GM19193 (cell line): Measurements from ENCODE around the gene OR10AD1.

Experiments
- POLR2A ChIP-seq: IDR thresholded peaks from 4 replicates; pipeline ENCODE4 v1.6.1; 2011; ENCODE audit not compliant: insufficient read depth, insufficient read length; ENCODE audit errors: extremely low read depth

Gene OR10AD1, protein sequence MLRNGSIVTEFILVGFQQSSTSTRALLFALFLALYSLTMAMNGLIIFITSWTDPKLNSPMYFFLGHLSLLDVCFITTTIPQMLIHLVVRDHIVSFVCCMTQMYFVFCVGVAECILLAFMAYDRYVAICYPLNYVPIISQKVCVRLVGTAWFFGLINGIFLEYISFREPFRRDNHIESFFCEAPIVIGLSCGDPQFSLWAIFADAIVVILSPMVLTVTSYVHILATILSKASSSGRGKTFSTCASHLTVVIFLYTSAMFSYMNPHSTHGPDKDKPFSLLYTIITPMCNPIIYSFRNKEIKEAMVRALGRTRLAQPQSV

DNA sequence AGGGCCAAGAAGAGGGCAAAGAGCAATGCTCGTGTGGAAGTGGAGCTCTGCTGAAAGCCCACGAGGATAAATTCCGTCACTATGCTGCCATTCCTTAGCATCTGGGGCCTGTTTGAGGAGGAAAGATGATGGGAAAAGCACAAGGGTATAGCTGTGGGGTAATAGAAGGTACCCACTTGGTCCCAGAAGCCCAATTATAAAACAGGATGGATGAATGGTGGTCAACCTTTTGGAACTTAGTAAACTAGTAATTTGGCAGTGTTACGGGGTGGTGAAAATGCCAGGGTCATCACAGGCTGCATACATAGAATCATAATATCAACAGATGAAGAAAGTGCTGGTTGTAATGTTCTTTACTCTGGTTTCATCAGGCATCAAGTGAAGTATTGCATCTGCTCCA is at the start of gene OR10AD1:
TSS of gene OR10AD1 (minus strand) at position 101 of the 400 bp plus-strand sequence. CDS start at position 101, 0 bp downstream.
- no peak for TF ChIP-seq POLR2A

DNA sequence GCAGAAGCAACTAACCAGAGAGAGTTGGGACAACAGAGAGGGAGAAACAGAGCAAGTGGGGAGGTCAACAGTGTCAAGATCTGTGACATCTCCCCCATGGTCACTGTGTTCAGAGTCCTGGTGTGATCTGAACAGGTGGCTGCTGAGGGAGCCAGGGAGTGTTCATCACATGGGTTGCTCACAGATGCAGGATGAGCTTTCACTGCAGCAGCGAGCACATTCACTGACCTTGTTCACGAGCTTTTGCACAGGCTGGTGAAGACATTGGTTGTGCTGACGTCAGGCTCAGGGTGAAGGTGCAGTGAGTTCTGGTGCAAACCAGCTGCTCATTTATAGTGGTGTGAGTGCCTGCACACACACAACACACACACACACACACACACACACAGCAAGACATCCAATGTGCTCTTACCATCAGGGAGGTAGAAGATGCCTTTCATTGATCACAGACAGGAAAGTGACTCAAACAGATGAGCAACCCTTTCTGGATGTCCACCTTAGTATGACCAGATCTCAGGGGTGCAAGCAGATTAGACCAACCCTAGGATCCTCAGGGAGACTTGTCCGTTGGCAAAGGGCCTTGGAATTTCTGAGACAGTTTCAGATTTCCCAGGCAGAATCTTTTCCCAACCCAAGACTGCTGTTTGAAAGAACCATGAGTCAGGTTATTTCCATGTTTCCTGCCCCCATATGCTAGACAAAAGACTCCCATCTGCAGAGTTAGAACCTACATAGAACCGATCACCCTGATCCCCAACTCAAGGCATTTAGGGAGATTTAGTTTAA is 44.3 kb upstream of the OR10AD1 start:
- TF ChIP-seq POLR2A = no peak

DNA sequence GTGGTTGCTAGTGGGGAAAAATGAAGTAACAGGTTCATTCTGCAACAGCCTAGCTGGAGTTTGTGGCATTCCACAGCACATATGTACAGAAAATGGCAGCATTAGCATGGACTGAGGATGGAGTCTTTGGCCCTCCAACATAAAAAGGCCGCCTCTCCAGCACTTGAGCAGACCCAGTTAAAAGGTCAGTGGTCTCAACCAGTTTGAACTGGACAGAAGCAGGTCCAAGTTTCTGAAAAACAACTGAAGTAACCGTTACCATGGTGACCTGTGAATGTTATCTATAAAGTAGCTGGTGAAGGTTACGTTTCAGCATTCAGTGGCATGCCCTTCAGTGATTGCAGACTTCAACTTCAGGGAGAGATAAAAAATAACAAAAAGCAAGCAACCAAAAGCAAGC is 34.1 kb upstream of the OR10AD1 start:
- TF ChIP-seq POLR2A = no peak

DNA sequence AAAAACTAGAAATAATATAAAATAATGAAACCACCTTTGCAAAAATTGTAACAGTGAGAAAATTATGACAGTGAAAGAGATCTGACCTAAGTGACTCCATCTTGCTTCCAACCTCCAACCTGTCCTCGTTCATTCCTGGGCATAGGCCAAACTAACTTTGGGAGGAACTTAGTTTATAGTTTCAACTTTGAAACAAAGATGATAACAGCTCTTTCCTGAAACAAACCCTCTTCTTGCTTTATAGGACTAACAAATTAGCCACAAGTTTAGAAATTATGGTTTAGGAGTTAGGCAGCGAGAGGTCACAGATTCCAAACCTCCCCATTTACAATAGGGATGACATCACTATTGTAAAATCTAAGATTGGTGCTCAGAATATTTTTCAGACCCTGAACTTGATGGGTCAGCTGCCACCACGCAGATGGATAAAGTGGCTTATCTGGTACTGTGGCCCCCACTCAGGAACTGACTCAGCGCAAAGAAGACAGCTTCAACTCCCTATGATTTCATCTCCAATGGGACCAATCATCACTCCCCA is 32.8 kb upstream of the OR10AD1 start:
- TF ChIP-seq POLR2A = no peak

DNA sequence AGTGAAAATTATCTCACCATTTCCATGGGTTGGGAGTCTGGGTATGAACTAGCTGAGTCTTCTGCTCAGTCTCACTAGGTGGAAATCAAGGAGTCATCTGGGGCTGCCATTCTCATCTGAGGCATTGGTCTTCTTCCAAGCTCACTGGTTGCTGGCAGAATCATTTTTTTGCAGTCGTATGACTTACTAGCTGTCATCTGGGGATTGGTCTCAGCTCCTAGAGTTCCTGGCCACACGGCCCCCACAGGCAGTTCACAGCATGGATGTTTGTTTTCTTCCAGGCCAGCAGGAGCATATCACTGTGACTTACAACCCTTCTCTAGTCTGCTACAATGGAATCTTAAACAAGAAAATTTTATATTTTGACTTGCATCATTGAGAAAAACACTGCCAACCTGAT is 18.6 kb upstream of the OR10AD1 start:
- no peak for TF ChIP-seq POLR2A

DNA sequence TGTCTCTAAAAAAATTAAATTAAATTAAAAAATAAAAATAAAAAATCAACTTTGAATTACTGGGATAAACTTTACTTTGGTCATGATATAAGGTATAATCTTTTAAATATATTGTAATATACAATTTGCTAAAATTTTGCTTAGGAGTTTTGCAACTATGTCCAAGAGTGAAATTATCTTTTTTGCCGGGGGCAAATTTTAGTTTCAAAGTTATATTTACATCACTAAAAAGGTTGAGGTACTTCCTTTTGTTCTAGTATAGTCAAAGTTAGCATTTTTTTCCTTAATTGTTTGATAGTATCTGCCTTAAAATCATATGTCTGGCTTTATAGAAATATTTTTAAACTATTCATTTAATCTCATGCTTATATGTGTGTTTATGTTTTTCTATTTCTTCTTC is 17.6 kb upstream of the OR10AD1 start:
- TF ChIP-seq POLR2A = no peak

DNA sequence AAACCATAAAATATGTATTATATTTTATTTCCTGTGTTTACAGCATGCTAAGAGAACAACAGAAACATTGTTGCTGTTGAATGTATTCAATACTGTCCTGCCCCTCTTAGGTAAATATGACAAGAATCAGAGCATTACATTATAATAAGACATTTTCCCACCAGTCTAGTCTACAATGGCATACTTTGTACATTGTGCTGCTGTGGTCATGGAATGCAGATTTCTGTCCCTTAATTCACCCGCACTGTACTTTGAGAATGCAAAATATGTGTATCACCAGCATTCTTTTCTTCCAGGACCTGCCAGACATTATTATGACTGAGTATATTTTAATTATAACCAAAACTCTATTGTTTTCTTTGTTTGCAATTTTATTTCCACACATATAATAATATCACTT is 16.5 kb upstream of the OR10AD1 start:
- TF ChIP-seq POLR2A = no peak

DNA sequence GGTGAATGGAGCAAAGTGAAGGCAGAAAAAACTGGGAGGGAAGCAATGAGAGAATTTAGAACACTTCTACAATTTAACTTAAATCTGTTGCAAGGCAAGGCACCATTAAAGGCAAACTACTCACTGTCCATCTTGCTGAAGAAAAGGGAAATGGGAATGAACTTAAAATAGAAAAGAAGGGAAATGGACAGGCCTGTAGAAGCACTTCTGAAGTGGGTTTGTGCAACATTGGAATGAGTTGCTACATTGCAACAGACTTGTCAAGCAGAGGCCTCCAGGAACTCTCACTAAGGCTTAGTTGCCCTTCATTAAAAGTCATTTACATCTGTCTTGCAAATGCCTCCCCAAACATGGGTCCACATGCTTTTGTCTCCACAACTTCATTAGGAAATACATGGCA is 13.7 kb upstream of the OR10AD1 start:
- TF ChIP-seq POLR2A = no peak

DNA sequence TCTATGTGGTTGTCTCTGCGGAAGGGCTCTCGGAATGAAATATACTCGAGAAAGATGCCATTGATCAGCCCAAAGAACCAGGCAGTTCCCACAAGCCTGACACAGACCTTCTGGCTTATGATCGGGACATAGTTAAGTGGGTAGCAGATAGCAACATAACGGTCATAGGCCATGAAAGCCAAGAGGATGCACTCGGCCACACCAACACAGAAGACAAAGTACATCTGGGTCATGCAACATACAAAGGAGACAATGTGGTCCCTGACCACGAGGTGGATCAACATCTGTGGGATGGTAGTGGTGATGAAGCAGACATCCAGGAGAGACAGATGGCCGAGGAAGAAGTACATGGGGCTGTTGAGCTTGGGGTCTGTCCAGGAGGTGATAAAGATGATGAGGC is 326 bp downstream of the OR10AD1 start:
- no peak for TF ChIP-seq POLR2A

DNA sequence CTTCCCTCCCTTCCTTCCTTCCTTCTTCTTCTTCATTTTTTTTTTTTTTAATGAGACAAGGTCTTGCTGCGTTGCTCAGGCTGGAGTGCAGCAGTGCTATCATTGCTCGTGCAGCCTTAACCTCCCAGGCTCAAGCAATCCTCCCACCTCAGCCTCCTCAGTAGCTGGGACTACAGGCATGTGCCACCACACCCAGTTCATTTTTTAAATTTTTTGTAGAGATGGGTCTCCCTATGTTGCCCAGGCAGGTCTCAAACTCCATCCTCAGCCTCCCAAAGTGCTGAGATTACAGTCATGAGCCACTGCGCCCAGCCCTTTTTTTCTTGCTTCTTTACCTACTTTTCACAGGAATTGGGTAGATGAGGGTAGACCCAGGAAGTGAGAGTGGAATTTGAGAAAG is 1.6 kb downstream of the OR10AD1 start:
- no peak for TF ChIP-seq POLR2A

DNA sequence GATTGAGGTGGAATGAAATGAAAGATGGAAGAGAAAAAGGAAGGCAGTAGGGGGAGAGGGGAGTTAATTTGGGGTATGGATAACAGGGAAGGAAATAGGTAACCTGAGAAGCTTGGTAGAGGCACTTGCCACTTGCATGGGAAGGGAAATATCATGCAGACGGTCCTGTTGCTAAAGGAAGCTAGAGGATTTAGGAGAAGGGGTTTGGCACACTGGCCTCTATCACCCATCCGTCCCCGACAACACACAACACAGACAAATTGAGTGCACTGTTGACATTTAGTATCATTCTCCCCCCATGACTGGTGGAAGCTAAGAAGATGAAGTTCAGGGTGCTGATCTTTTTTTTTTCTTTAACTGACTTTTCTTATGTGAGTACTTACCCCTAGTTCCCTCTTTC is 2.0 kb downstream of the OR10AD1 start:
- no peak for TF ChIP-seq POLR2A

DNA sequence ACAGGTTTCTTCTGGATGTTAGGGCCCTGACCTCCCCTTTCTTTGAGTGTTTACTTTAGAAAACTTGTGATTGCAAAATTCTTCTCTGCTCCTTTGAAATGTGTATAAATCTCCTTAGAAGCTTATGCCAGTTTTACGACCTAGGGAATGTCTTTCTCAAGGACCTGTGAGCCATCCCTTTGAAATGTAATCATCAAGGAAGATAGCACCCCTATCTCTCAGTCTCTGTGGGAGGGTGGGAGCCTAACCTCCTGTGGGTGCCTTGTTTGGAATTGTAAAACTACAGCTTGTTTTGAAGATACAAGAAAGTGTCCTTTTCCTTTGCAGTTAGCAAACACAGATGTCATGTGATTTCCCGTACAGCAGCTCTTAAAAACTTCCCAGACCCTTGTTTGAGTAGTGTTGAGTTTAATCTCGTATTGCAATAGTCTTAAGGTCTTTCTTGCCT is 3.3 kb downstream of the OR10AD1 start:
- TF ChIP-seq POLR2A = no peak

DNA sequence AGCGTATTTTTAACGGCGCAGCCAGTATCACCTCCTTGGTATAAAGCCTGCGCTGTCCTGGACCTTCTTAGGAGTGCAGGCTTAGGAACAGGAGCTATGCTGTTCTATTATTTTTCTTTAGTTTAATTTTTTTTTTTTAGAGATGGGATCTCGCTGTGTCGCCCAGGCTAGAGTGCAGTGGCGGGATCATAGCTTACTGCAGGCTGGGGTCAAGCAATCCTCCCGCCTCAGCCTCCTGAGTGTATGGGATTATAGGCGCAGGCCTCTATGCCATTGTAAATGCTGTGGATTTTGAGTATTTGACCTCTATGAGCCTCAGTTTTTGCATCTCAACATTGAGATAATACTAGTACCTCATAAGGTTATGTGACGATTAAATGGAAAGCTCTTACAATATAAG is 4.1 kb downstream of the OR10AD1 start:
- no peak for TF ChIP-seq POLR2A

DNA sequence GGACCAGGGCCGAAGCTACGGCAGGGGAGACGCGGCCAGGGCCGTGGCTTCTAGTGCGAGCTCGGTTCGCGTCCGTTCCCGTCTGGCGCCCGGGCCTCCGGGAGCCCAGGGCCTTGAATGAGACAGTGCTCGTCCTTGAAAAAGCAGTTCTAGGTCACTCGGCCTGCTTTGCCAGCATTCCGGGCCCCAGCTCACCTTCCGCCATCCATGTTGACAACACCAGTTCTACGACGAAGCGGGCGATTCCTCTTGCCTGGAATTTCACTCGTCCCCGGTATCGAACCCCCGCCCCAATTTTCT is 4.5 kb downstream of the OR10AD1 start:
- no peak for TF ChIP-seq POLR2A

DNA sequence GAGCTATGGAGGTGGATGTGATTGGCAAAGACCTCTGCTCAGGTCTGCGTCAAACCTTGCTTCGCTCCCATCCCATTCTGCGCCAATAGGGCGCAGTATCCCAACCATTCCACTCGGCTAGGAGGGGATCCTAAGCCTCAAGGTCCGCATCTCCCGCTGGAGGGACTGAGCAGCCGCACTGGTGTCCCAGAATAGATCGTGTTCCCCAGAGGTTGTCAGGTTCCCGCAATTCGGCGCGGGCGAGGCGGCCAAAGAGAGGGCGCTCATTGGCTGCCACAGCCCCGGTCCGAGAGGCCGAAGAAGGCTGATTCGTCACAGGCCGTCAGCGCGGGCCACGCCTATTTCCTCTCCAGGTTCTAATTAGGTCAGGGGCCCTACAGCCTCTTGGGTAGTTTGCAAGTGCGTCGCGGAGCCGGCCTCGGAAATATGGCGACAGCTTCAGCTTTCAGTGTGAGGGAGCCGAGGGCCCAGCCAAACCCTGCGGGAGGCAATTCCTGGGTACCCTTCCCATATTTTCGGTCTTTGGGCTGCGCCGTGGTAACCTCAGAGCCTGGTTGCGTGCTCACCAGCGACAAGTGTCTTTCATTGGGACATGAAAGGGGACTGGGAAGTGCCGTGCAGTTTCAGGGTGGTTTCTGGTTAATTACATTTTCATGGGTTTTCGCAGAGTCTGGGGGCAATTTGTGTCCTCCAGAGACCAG is 5.0 kb downstream of the OR10AD1 start:
- peak; percentile 99 for TF ChIP-seq POLR2A

DNA sequence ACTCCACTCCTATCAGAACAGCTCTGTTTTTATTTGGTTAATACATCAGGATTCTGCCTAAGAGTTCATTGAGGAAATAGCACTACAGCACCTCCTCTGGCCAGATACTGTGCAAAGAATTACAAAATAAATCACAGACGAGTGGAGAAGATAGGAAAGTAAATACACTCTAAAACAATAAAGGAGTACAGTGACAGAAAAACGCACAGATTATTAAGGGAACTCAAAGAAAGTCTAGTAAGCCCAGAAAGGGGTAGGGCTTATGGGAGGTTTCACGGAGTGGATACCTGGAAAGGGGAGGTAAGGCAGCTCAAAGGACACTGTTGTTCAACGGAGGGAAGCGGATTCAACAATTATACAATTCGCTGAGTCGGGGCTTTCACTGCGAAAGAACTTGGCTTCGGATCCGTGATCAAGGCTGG is 5.5 kb downstream of the OR10AD1 start:
- TF ChIP-seq POLR2A = no peak

DNA sequence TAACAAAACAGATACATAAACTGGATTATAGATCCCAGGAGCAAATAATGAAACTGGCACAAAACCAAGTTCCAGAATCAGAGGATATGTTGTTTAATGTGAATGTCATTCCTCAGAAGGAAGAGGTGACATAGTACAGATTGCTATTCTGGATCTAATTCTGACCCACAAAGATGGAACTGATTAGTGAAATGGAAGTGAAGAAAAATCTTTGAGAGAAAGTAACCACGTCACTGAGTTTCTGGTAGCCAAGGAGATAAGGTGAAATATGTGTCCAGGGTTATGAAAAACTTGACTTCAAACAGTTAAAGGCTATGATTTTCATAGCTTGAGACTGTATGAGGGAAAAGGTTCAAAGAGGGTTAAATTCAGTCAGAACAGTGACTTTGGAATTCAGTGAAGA is 8.3 kb downstream of the OR10AD1 start:
- TF ChIP-seq POLR2A = no peak

DNA sequence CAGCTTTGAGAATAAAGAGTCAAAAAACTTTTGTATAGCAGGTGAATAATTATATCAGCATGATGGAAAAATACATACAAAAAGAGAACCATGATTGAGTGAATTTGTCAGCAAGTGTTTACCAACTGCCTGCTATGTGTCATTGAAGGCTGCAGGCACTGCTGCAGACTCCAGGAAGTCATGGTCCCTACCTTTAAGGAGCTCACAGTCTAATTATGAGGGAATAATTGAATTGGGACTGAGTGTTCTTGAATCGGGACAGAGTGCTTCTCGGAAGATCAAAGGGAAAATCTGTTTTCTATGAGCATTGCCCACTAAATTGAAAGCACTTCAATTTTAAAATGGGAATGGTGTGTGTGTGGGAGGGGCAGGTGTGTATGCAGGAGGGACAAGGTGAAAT is 9.5 kb downstream of the OR10AD1 start:
- TF ChIP-seq POLR2A = no peak
